Neural cell (in vitro differentiated cells): Measurements from ENCODE around the gene PHLPP1. TPM values are rescaled to one million over a fixed set of nuclear protein-coding genes. Genes with fewer than 3 reads are reported as not detected.

ENCODE experiments used
- H2AFZ ChIP-seq: fragments of 200-600, 300-800 bp; sonication (generic), shearing (Covaris generic); 2 replicates; pipeline ENCODE4 v1.6.0; 2014; ENCODE audit warnings: low read depth, mild to moderate bottlenecking, antibody characterized with exemption, low read length, moderate library complexity
- H3F3A ChIP-seq: fragments of 200-600 bp; shearing (Covaris generic); 2 replicates; pipeline ENCODE4 v1.6.1; 2016; ENCODE audit warnings: mild to moderate bottlenecking, moderate library complexity, mixed read lengths, antibody characterized with exemption, low read length; ENCODE audit not compliant: insufficient read depth, poor library complexity, severe bottlenecking
- H3K27ac ChIP-seq: fragments of 200-600, 300-800 bp; sonication (generic), shearing (Covaris generic); 2 replicates; pipeline ENCODE4 v1.5.1; 2014; ENCODE audit warnings: mild to moderate bottlenecking, low read length, moderate library complexity
- H3K27me3 ChIP-seq: fragments of 300-800, 200-600 bp; sonication (generic), shearing (Covaris generic); 2 replicates; pipeline ENCODE4 v1.6.0; 2014; ENCODE audit warnings: mild to moderate bottlenecking, low read depth, low read length, moderate library complexity; ENCODE audit not compliant: insufficient read depth
- H3K36me3 ChIP-seq: fragments of 300-800, 200-600 bp; sonication (generic), shearing (Covaris generic); 2 replicates; pipeline ENCODE4 v1.5.1; 2014; ENCODE audit warnings: mild to moderate bottlenecking, antibody characterized with exemption, low read length, moderate library complexity; ENCODE audit not compliant: insufficient read depth
- H3K4me2 ChIP-seq: fragments of 300-800, 200-600 bp; sonication (generic), shearing (Covaris generic); 2 replicates; pipeline ENCODE4 v1.6.0; 2014; ENCODE audit warnings: mild to moderate bottlenecking, low read length
- H3K4me3 ChIP-seq: fragments of 300-800, 200-600 bp; sonication (generic), shearing (Covaris generic); 2 replicates; pipeline ENCODE4 v1.5.1; 2014; ENCODE audit warnings: mild to moderate bottlenecking, low read length, moderate library complexity
- H3K79me2 ChIP-seq: fragments of 200-600 bp; shearing (Covaris generic); replicated peaks from 2 replicates; pipeline ENCODE4 v1.6.0; 2014; ENCODE audit warnings: mild to moderate bottlenecking, low read length, moderate library complexity; ENCODE audit not compliant: insufficient read depth
- H3K9ac ChIP-seq: fragments of 300-800, 200-600 bp; sonication (generic), shearing (Covaris generic); 2 replicates; pipeline ENCODE4 v1.6.1; 2016; ENCODE audit warnings: mild to moderate bottlenecking, low read length, mixed read lengths
- H3K9me2 ChIP-seq: fragments of 200-600 bp; shearing (Covaris generic); 2 replicates; pipeline ENCODE4 v1.6.1; 2016; ENCODE audit warnings: mild to moderate bottlenecking, low read length, mixed read lengths; ENCODE audit not compliant: insufficient read depth
- H3K9me3 ChIP-seq: fragments of 200-600, 300-800 bp; sonication (generic), shearing (Covaris generic); 2 replicates; pipeline ENCODE4 v1.6.1; 2016; ENCODE audit warnings: mild to moderate bottlenecking, mixed run types, low read length, moderate library complexity, mixed read lengths
- H4K20me1 ChIP-seq: fragments of 200-600 bp; shearing (Covaris generic); 2 replicates; pipeline ENCODE4 v1.6.1; 2016; ENCODE audit warnings: mild to moderate bottlenecking, mixed run types; ENCODE audit not compliant: insufficient read depth
- EP300 ChIP-seq: fragments of 450-650 bp; conservative IDR thresholded peaks from 2 replicates; pipeline ENCODE4 v1.6.1; 2014; ENCODE audit warnings: antibody characterized with exemption, mild to moderate bottlenecking, moderate library complexity; ENCODE audit not compliant: poor library complexity, severe bottlenecking
- EZH2 ChIP-seq: fragments of 200-600, 300-800 bp; shearing (Covaris generic), sonication (generic); IDR thresholded peaks from 2 replicates; pipeline ENCODE4 v1.6.1; 2014; ENCODE audit warnings: antibody characterized with exemption, low read length, borderline replicate concordance, mild to moderate bottlenecking; ENCODE audit not compliant: insufficient read depth, poor library complexity, severe bottlenecking
- MXI1 ChIP-seq: fragments of 450-650 bp; conservative IDR thresholded peaks from 2 replicates; pipeline ENCODE4 v1.6.1; 2014; ENCODE audit warnings: antibody characterized with exemption, mild to moderate bottlenecking; ENCODE audit not compliant: poor library complexity, severe bottlenecking
- POLR2AphosphoS5 ChIP-seq: IDR thresholded peaks from 2 replicates; pipeline ENCODE4 v1.6.1; 2012
- RAD21 ChIP-seq: fragments of 450-650 bp; conservative IDR thresholded peaks from 2 replicates; pipeline ENCODE4 v1.6.1; 2014; ENCODE audit warnings: antibody characterized with exemption, mild to moderate bottlenecking, moderate library complexity
- REST ChIP-seq: IDR thresholded peaks from 2 replicates; pipeline ENCODE4 v1.6.1; 2012; ENCODE audit warnings: borderline replicate concordance
- SMC3 ChIP-seq: fragments of 450-650 bp; conservative IDR thresholded peaks from 2 replicates; pipeline ENCODE4 v1.6.1; 2014; ENCODE audit warnings: antibody characterized with exemption, mild to moderate bottlenecking, moderate library complexity; ENCODE audit not compliant: poor library complexity
- TAF1 ChIP-seq: IDR thresholded peaks from 2 replicates; pipeline ENCODE4 v1.6.1; 2012; ENCODE audit warnings: low read depth
- polyA plus RNA-seq: library from polyadenylated mRNA; depleted of rRNA; stranded (reverse); fragments of >200 nt; gene quantifications from 2 replicates; pipeline ENCODE4 v1.2.3, GENCODE V29; 2014
- TF ChIP-seq, protein P1 (sequence below): fragments of 450-650 bp; IDR thresholded peaks from 2 replicates; pipeline ENCODE4 v1.5.1; 2014; ENCODE audit warnings: antibody characterized with exemption, mild to moderate bottlenecking, moderate library complexity; ENCODE audit not compliant: poor library complexity, severe bottlenecking

Gene PHLPP1
- polyA plus RNA-seq, 1 donor from 2014 or later, result 4.5 TPM

- no peaks in the 10 kb centered on the region for H3K79me2 ChIP-seq
- no peaks in the 10 kb centered on the region for H4K20me1 ChIP-seq
- no peak overlapping the region for H3K4me3 ChIP-seq
- no peak overlapping the region for H3K9ac ChIP-seq
- no peak overlapping the region for H3K4me2 ChIP-seq
- no peak overlapping the region for H2AFZ ChIP-seq
- H3K27me3 ChIP-seq, result no peaks in the 10 kb centered on the region
- H3F3A ChIP-seq, result no peaks in the 10 kb centered on the region
- no peaks in the 10 kb centered on the region for H3K36me3 ChIP-seq
- TF ChIP-seq REST, result no peak
- TF ChIP-seq SMC3, result no peak
- TF ChIP-seq MXI1, result no peak
- TF ChIP-seq, protein P1, sequence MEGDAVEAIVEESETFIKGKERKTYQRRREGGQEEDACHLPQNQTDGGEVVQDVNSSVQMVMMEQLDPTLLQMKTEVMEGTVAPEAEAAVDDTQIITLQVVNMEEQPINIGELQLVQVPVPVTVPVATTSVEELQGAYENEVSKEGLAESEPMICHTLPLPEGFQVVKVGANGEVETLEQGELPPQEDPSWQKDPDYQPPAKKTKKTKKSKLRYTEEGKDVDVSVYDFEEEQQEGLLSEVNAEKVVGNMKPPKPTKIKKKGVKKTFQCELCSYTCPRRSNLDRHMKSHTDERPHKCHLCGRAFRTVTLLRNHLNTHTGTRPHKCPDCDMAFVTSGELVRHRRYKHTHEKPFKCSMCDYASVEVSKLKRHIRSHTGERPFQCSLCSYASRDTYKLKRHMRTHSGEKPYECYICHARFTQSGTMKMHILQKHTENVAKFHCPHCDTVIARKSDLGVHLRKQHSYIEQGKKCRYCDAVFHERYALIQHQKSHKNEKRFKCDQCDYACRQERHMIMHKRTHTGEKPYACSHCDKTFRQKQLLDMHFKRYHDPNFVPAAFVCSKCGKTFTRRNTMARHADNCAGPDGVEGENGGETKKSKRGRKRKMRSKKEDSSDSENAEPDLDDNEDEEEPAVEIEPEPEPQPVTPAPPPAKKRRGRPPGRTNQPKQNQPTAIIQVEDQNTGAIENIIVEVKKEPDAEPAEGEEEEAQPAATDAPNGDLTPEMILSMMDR, result no peak
- no peak for TF ChIP-seq POLR2AphosphoS5
- no peak for TF ChIP-seq EP300
- no peak for TF ChIP-seq EZH2
- no peak for TF ChIP-seq TAF1
- no peak for TF ChIP-seq RAD21
- no peak overlapping the region for H3K27ac ChIP-seq
- H3K9me3 ChIP-seq, result no peaks in the 10 kb centered on the region
- H3K9me2 ChIP-seq, result no peaks in the 10 kb centered on the region
Observed at GRCh38 chr18:62693659-62694058, 21.7 kb upstream of the PHLPP1 start.

DNA sequence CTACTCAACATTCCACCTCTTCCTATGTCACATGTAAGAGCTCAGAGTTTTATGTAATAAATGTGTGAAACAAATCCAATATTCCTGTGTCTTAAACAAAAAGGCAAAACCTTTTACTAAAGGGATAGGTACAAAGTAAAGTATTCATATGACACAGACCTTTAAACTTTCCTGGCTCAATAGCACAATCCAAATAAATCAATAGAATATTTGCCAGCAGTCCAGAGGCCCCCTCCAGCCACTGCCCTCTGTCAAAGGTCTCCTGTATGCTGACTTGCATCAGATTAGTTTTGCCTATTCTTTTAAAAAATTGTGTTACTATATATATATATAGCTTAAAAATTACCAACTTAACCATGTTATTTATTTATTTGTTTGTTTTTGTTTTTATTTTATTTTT is 17.7 kb upstream of the PHLPP1 start:
- H3K9me2 ChIP-seq, result no peaks in the 10 kb centered on the region
- no peaks in the 10 kb centered on the region for H3K36me3 ChIP-seq
- no peaks in the 10 kb centered on the region for H3K27me3 ChIP-seq
- H3K79me2 ChIP-seq, result no peaks in the 10 kb centered on the region
- H3K9me3 ChIP-seq, result no peaks in the 10 kb centered on the region
- H2AFZ ChIP-seq, result no peak overlapping the region
- no peak overlapping the region for H3K9ac ChIP-seq
- H3K27ac ChIP-seq, result no peak overlapping the region
- no peak overlapping the region for H3K4me3 ChIP-seq
- no peak overlapping the region for H3K4me2 ChIP-seq
- TF ChIP-seq REST, result no peak
- TF ChIP-seq POLR2AphosphoS5, result no peak
- TF ChIP-seq EZH2, result no peak
- TF ChIP-seq, protein P1, result no peak
- TF ChIP-seq MXI1, result no peak
- TF ChIP-seq RAD21, result no peak
- no peak for TF ChIP-seq EP300
- TF ChIP-seq SMC3, result no peak
- no peak for TF ChIP-seq TAF1
- H4K20me1 ChIP-seq, result no peaks in the 10 kb centered on the region
- H3F3A ChIP-seq, result no peaks in the 10 kb centered on the region
